GM19467 (cell line): ENCODE measurements around the gene ZNF467.

ENCODE experiments used
- ATAC-seq: cut with Tn5 transposase; IDR thresholded peaks from one replicate; pipeline ENCODE4 v1.9.1; 2021; ENCODE audit warnings: mild to moderate bottlenecking, moderate library complexity; ENCODE audit not compliant: unreplicated experiment

The ZNF467 gene

DNA sequence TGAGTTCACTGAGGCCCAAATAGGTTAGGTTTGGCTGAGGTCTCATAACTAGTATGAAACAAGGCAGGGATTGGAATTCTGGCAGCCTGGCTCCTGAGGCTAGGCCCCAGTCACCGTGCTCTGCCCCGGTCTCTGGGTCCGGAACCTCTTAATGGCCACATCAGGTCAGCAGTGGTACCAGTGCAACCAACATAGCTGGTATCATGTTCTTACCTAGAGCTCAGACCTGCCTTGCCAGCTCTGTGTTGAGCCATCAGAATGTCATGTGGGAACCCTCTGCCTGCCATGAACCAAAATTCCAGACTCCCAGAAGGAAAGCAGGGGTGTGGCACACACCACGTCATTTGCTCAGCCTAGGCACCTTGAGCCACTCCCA, 56.5 kb downstream of the ZNF467 start:
- ATAC-seq: no peak

DNA sequence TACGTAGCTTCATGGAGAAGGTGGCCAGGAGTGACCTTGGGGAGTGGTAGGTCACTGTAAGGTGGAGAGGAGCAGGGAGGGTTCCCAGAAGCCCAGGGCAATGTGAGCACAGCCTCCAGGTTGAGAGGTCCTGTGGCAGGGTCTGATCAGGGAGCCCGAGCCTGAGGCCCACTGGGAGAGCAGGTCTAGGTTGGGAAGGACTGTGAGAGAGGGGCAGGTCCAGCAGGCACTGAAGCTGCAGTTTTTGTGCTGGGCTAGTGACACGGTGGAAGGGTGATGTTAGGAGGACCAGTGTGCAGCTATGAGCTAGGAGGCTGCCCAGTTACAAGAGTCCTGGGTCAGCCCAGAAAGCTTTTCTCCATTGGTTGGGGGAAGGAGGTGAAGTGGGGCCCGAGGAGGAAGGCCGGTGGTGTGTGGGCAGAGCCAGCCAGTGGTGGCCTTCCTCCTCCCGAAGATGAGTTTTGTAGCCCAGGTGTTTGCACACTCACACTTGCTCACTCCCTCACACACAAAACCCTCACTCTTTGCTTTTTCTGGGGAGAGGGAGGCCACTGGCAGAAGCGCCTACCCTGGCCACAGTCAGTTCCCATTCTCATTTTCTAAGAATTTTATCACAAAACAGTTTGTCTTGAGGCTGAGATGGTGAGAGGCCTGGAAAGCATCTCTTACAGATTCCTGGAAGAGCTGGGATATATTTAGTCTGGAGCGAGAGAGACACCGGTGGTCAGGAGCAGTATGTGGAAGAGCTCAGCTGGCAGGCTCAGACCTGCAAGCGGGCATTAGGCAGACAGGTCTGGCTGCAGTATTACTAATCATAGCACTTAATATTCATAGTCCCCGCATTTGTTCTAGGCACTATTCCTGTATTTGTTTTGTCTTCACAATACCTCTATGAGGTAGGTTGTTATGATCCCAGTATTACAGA, 57.1 kb downstream of the ZNF467 start:
- no peak for ATAC-seq

DNA sequence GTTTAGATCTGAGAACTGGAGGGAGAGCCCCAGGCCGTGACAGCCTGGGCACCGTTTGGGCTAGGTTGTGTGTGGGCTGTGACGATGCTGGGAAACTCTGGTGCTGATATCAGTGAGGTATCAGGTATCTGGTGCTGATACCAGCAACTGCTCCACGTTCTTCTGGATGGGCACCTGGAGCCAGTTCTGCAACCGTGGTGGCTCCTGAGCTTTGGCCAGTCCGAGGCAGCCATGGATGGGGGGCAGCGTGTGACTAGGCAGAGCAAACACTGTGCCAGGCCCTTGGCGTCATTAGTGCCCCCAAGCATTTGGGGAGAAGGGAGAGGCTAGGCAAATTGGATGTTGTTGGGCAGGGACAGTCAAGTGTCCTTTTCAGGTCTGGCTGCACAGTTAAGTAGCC, 57.9 kb downstream of the ZNF467 start:
- no peak for ATAC-seq

DNA sequence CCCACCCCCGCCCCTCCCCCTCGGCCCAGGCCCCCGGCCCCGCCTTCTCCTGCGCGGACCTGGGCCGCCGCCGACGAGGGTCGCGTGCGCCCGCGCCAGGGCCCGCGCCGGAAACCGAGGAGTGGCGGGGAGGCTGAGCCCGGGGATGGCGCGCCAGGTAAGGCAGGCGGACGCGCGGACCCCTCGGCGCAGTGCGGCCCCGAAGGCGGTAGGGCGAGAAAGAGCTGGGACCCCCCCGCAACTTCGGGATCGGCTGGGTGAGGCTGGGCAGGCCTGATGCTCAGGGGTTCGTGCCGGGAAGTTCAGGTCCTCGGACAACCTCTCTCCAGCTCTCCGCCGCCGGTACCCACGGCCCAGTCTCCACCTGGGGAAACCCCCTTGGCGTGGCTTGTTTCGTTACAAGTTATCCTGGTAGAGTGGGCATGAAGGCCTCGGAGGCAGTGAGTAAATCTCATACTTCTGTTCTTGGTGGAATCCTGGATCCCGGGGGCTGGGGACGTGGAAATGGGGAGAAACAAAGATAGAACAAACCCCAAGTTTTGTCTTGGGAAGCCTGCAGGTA, 58.4 kb downstream of the ZNF467 start:
- peak; percentile 8 for ATAC-seq
